GM23338 (cell line): ENCODE data around the gene APPL2. TPM values are rescaled to one million over a fixed set of nuclear protein-coding genes. Genes with fewer than 3 reads are reported as not detected.

Source experiments
- ATAC-seq: fragments of 200-7000 bp; cut with Tn5 transposase; 3 replicates; pipeline ENCODE4 v1.9.1; 2020
- DNase-seq: peaks from one replicate; pipeline ENCODE4 v3.0.0-alpha.2; 2015; ENCODE audit warnings: low spot score
- H2AFZ ChIP-seq: fragments of 200-600 bp; sonication (generic); 2 replicates; pipeline ENCODE4 v1.8.0; 2016; ENCODE audit warnings: antibody characterized with exemption, mild to moderate bottlenecking, moderate library complexity
- H3F3A ChIP-seq: fragments of 200-600 bp; sonication (generic); replicated peaks from 2 replicates; pipeline ENCODE4 v1.8.0; 2017; ENCODE audit warnings: antibody characterized with exemption, mixed run types, low read depth
- H3K27ac ChIP-seq: fragments of 200-600 bp; sonication (generic); 2 replicates; pipeline ENCODE4 v1.6.1; 2016; ENCODE audit warnings: low read depth
- H3K27me3 ChIP-seq: fragments of 200-600 bp; sonication (generic); 2 replicates; pipeline ENCODE4 v1.8.0; 2016; ENCODE audit warnings: mild to moderate bottlenecking, mixed run types, moderate library complexity; ENCODE audit not compliant: insufficient read depth
- H3K36me3 ChIP-seq: fragments of 200-600 bp; sonication (generic); 2 replicates; pipeline ENCODE4 v1.8.0; 2016; ENCODE audit warnings: mild to moderate bottlenecking; ENCODE audit not compliant: insufficient read depth
- H3K4me1 ChIP-seq: fragments of 200-600 bp; sonication (generic); 2 replicates; pipeline ENCODE4 v1.8.0; 2016; ENCODE audit warnings: mild to moderate bottlenecking, moderate library complexity; ENCODE audit not compliant: insufficient read depth
- H3K4me2 ChIP-seq: fragments of 200-600 bp; sonication (generic); 2 replicates; pipeline ENCODE4 v1.7.1; 2017; ENCODE audit warnings: mixed run types
- H3K4me3 ChIP-seq: fragments of 200-600 bp; sonication (generic); 2 replicates; pipeline ENCODE4 v1.6.1; 2016; ENCODE audit warnings: mixed run types
- H3K79me2 ChIP-seq: fragments of 200-600 bp; sonication (generic); replicated peaks from 2 replicates; pipeline ENCODE4 v1.8.0; 2017; ENCODE audit warnings: mild to moderate bottlenecking; ENCODE audit not compliant: insufficient read depth
- H3K9me2 ChIP-seq: fragments of 200-600 bp; sonication (generic); 2 replicates; pipeline ENCODE4 v1.8.0; 2017; ENCODE audit not compliant: insufficient read depth
- H4K20me1 ChIP-seq: fragments of 200-600 bp; sonication (generic); replicated peaks from 2 replicates; pipeline ENCODE4 v1.8.0; 2017; ENCODE audit warnings: mild to moderate bottlenecking; ENCODE audit not compliant: insufficient read depth
- H3K27ac Mint-ChIP-seq: 2 replicates; pipeline ENCODE4 v1.8.0; 2020; ENCODE audit warnings: inconsistent platforms, mild to moderate bottlenecking, moderate library complexity, mixed read lengths
- H3K27me3 Mint-ChIP-seq: 3 replicates; pipeline ENCODE4 v1.8.0; 2022; ENCODE audit warnings: low read depth, mild to moderate bottlenecking, moderate library complexity, mixed read lengths, inconsistent platforms; ENCODE audit not compliant: insufficient read depth, poor library complexity
- H3K36me3 Mint-ChIP-seq: 3 replicates; pipeline ENCODE4 v1.8.0; 2021; ENCODE audit warnings: low read depth, mild to moderate bottlenecking, inconsistent platforms, moderate library complexity, mixed read lengths
- H3K4me1 Mint-ChIP-seq: 3 replicates; pipeline ENCODE4 v1.8.0; 2020; ENCODE audit warnings: mild to moderate bottlenecking, inconsistent platforms, mixed read lengths
- H3K4me3 Mint-ChIP-seq: 3 replicates; pipeline ENCODE4 v1.8.0; 2021; ENCODE audit warnings: moderate library complexity, mild to moderate bottlenecking, inconsistent platforms, mixed read lengths
- H3K9me3 Mint-ChIP-seq: 3 replicates; pipeline ENCODE4 v1.8.0; 2020; ENCODE audit warnings: moderate library complexity, mild to moderate bottlenecking, inconsistent platforms, mixed read lengths
- REST ChIP-seq: IDR thresholded peaks from one replicate; pipeline ENCODE4 v1.6.1; 2018; ENCODE audit warnings: antibody characterized with exemption; ENCODE audit not compliant: unreplicated experiment
- ZNF114 ChIP-seq: fragments of 250-450 bp; sonication (Bioruptor Pico); IDR thresholded peaks from 2 replicates; pipeline ENCODE4 v1.5.0; 2020; ENCODE audit warnings: mild to moderate bottlenecking, moderate library complexity
- polyA plus RNA-seq: library from polyadenylated mRNA; unstranded; fragments of >200 nt; fragmentation: Nextera tagmentation; extraction: Ambion mirVana; gene quantifications from 2 replicates; pipeline ENCODE4 v1.2.1, GENCODE V29; 2016
- total RNA-seq: library from RNA; depleted of rRNA; stranded (reverse); fragments of >200 nt; shearing (Covaris generic); gene quantifications from 2 replicates; pipeline ENCODE4 v1.2.3, GENCODE V29; 2014
- TF ChIP-seq, protein P1 (sequence below): fragments of 250-450 bp; sonication (Bioruptor Pico); IDR thresholded peaks from 2 replicates; pipeline ENCODE4 v1.5.0; 2020; ENCODE audit warnings: mild to moderate bottlenecking, moderate library complexity

Gene APPL2
- total and polyA plus RNA-seq, 2 experiments from 2014 or later, result 9.3 to 17.4 TPM

- TF ChIP-seq, protein P1, sequence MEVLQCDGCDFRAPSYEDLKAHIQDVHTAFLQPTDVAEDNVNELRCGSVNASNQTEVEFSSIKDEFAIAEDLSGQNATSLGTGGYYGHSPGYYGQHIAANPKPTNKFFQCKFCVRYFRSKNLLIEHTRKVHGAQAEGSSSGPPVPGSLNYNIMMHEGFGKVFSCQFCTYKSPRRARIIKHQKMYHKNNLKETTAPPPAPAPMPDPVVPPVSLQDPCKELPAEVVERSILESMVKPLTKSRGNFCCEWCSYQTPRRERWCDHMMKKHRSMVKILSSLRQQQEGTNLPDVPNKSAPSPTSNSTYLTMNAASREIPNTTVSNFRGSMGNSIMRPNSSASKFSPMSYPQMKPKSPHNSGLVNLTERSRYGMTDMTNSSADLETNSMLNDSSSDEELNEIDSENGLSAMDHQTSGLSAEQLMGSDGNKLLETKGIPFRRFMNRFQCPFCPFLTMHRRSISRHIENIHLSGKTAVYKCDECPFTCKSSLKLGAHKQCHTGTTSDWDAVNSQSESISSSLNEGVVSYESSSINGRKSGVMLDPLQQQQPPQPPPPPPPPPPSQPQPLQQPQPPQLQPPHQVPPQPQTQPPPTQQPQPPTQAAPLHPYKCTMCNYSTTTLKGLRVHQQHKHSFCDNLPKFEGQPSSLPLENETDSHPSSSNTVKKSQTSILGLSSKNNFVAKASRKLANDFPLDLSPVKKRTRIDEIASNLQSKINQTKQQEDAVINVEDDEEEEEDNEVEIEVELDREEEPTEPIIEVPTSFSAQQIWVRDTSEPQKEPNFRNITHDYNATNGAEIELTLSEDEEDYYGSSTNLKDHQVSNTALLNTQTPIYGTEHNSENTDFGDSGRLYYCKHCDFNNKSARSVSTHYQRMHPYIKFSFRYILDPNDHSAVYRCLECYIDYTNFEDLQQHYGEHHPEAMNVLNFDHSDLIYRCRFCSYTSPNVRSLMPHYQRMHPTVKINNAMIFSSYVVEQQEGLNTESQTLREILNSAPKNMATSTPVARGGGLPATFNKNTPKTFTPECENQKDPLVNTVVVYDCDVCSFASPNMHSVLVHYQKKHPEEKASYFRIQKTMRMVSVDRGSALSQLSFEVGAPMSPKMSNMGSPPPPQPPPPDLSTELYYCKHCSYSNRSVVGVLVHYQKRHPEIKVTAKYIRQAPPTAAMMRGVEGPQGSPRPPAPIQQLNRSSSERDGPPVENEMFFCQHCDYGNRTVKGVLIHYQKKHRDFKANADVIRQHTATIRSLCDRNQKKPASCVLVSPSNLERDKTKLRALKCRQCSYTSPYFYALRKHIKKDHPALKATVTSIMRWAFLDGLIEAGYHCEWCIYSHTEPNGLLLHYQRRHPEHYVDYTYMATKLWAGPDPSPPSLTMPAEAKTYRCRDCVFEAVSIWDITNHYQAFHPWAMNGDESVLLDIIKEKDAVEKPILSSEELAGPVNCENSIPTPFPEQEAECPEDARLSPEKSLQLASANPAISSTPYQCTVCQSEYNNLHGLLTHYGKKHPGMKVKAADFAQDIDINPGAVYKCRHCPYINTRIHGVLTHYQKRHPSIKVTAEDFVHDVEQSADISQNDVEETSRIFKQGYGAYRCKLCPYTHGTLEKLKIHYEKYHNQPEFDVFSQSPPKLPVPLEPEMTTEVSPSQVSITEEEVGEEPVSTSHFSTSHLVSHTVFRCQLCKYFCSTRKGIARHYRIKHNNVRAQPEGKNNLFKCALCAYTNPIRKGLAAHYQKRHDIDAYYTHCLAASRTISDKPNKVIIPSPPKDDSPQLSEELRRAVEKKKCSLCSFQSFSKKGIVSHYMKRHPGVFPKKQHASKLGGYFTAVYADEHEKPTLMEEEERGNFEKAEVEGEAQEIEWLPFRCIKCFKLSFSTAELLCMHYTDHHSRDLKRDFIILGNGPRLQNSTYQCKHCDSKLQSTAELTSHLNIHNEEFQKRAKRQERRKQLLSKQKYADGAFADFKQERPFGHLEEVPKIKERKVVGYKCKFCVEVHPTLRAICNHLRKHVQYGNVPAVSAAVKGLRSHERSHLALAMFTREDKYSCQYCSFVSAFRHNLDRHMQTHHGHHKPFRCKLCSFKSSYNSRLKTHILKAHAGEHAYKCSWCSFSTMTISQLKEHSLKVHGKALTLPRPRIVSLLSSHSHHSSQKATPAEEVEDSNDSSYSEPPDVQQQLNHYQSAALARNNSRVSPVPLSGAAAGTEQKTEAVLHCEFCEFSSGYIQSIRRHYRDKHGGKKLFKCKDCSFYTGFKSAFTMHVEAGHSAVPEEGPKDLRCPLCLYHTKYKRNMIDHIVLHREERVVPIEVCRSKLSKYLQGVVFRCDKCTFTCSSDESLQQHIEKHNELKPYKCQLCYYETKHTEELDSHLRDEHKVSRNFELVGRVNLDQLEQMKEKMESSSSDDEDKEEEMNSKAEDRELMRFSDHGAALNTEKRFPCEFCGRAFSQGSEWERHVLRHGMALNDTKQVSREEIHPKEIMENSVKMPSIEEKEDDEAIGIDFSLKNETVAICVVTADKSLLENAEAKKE, result no peak
- no peak for TF ChIP-seq REST
- TF ChIP-seq ZNF114, result no peak
These were observed 20.0 kb upstream of the APPL2 start (continued) for GRCh38 chr12:105256011-105256410.

GRCh38 chr12:105253866-105254513 lies 18.0 kb upstream of the APPL2 start:
- no peak overlapping the region for H3K4me2 ChIP-seq
- H3K27ac Mint-ChIP-seq, result no peak overlapping the region

More at GRCh38 chr12:105253866-105254513, 18.0 kb upstream of the APPL2 start:
- no peaks in the 10 kb centered on the region; the same call in 2 of the 3 replicates for H3K4me1 Mint-ChIP-seq
- Histone ChIP-seq H4K20me1 (no peaks in the 10 kb centered on the region), H3K27ac (no peak overlapping the region), H3F3A (no peaks in the 10 kb centered on the region), H3K27me3 (no peaks in the 10 kb centered on the region), H3K4me3 (no peak overlapping the region), H3K36me3 (no peaks in the 10 kb centered on the region), H3K9me2 (0 out of 2 replicates have a peak, but pooled peaks cover 4% of the 10 kb centered on the region), H3K4me1 (no peaks in the 10 kb centered on the region), H3K79me2 (no peaks in the 10 kb centered on the region), H2AFZ (no peak overlapping the region)
- DNase-seq (no peak), ATAC-seq (peak; percentile 34; the same call in 1 of the 3 replicates)
- no peak for TF ChIP-seq REST
- H3K27me3 Mint-ChIP-seq, result no peaks in the 10 kb centered on the region
- no peak overlapping the region for H3K4me3 Mint-ChIP-seq
- no peaks in the 10 kb centered on the region for H3K36me3 Mint-ChIP-seq
- no peaks in the 10 kb centered on the region for H3K9me3 Mint-ChIP-seq
